C4-2B (cell line): ENCODE results near the gene EFNB3.

ENCODE experiments used
- ZFX ChIP-seq: fragments of 450-650 bp; IDR thresholded peaks from 2 replicates; pipeline ENCODE4 v1.6.1; 2017
- TF ChIP-seq, protein P1 (sequence below): fragments of 450-650 bp; conservative IDR thresholded peaks from 2 replicates; pipeline ENCODE4 v1.5.1; 2017; ENCODE audit warnings: mild to moderate bottlenecking

DNA sequence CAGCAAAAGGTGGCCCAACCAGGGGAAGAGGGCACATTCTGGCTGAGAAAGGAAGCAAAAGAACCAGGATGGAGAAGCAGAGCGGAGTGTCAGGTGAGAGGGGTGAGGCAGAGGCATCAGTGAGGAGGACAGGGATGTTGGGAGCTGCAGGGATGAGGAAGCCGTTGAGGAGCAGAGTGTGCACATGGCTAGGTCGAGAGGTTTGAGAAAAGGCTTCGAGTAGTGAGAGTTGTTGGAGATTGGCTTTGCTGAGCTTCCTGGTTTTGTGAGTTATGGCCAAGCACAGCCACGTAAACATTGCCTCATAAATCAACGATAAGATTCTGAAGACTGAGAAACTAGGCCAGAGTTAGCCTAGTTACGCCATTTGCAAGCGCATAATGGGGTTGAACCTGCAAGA, 39.4 kb downstream of the EFNB3 start:
- TF ChIP-seq, protein P1, sequence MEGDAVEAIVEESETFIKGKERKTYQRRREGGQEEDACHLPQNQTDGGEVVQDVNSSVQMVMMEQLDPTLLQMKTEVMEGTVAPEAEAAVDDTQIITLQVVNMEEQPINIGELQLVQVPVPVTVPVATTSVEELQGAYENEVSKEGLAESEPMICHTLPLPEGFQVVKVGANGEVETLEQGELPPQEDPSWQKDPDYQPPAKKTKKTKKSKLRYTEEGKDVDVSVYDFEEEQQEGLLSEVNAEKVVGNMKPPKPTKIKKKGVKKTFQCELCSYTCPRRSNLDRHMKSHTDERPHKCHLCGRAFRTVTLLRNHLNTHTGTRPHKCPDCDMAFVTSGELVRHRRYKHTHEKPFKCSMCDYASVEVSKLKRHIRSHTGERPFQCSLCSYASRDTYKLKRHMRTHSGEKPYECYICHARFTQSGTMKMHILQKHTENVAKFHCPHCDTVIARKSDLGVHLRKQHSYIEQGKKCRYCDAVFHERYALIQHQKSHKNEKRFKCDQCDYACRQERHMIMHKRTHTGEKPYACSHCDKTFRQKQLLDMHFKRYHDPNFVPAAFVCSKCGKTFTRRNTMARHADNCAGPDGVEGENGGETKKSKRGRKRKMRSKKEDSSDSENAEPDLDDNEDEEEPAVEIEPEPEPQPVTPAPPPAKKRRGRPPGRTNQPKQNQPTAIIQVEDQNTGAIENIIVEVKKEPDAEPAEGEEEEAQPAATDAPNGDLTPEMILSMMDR = no peak
- no peak for TF ChIP-seq ZFX
